Common myeloid progenitor, CD34-positive (primary cell): ENCODE measurements around the gene TBC1D22A.
A peak's percentile ranks its signal among the peaks of the same experiment; 100 is the strongest.

Experiments used
- CTCF ChIA-PET: fragments of 350-600 bp; sonication (Branson Sonifier 250); formaldehyde crosslinking; loops from one replicate; lab custom pipeline; 2021; ENCODE audit warnings: antibody characterized with exemption; lab: Charles Lee
- POLR2A ChIA-PET: fragments of 350-600 bp; sonication (Branson Sonifier 250); formaldehyde crosslinking; loops from one replicate; lab custom pipeline; 2021; ENCODE audit warnings: antibody characterized with exemption; lab: Charles Lee
- DNase-seq, 3 donors: peaks; one replicate each; pipeline versions ENCODE4 v3.0.0 to v3.0.0-alpha.2; 2013
- H3K27ac ChIP-seq, 2 experiments: 1 replicate in 1 of 2; 2 replicates in 1 of 2; pipeline ENCODE4 v1.7.0; 2013; ENCODE audit warnings: inconsistent platforms in 2 of 2, low read length in 2 of 2, mild to moderate bottlenecking in 2 of 2, low read depth in 1 of 2, moderate library complexity in 1 of 2; ENCODE audit not compliant: severe bottlenecking in 2 of 2, insufficient read depth in 1 of 2, poor library complexity in 1 of 2
- H3K27me3 ChIP-seq, 5 experiments: replicated peaks in 2 of 5; 1 replicate in 3 of 5; 2 replicates in 2 of 5; pipeline versions ENCODE4 v1.6.1 to v1.7.0; 2013; ENCODE audit warnings: low read length in 4 of 5, mild to moderate bottlenecking in 2 of 5, moderate library complexity in 2 of 5, inconsistent platforms in 1 of 5; ENCODE audit not compliant: insufficient read depth in 5 of 5, control insufficient read depth in 4 of 5
- H3K36me3 ChIP-seq, 4 experiments: 1 replicate in 2 of 4; 2 replicates in 2 of 4; pipeline versions ENCODE4 v1.6.1 to v1.7.0; 2013; ENCODE audit warnings: low read length in 3 of 4, control low read depth in 1 of 4, mild to moderate bottlenecking in 1 of 4; ENCODE audit not compliant: control insufficient read depth in 4 of 4, insufficient read depth in 4 of 4
- H3K4me1 ChIP-seq, 4 experiments: 1 replicate in 3 of 4; 2 replicates in 1 of 4; pipeline versions ENCODE4 v1.6.1 to v1.7.1; 2013; ENCODE audit warnings: low read length in 3 of 4, mild to moderate bottlenecking in 3 of 4, control low read depth in 1 of 4, inconsistent platforms in 1 of 4, moderate library complexity in 1 of 4; ENCODE audit not compliant: control insufficient read depth in 4 of 4, insufficient read depth in 4 of 4; ENCODE audit errors: control extremely low read depth in 1 of 4
- H3K4me3 ChIP-seq, 7 experiments: 1 replicate in 4 of 7; 2 replicates in 3 of 7; pipeline versions ENCODE4 v1.5.1 to v1.7.0; 2013; ENCODE audit warnings: mild to moderate bottlenecking in 7 of 7, low read length in 6 of 7, moderate library complexity in 6 of 7, inconsistent platforms in 2 of 7, low read depth in 2 of 7, control low read depth in 1 of 7; ENCODE audit not compliant: insufficient read depth in 4 of 7, control insufficient read depth in 1 of 7; ENCODE audit errors: extremely low read depth in 1 of 7
- H3K9me3 ChIP-seq, 5 experiments: 1 replicate in 4 of 5; 2 replicates in 1 of 5; pipeline versions ENCODE4 v1.6.1 to v1.7.1; 2013; ENCODE audit warnings: low read length in 4 of 5, mild to moderate bottlenecking in 2 of 5, inconsistent platforms in 1 of 5, low read depth in 1 of 5, moderate library complexity in 1 of 5; ENCODE audit not compliant: control insufficient read depth in 4 of 5, insufficient read depth in 2 of 5; ENCODE audit errors: control extremely low read depth in 1 of 5
- WGBS: methylation state at CpG from one replicate; pipeline ENCODE4 v1.1.5; 2013; ENCODE audit not compliant: insufficient coverage; 5-methylcytosine and 5-hydroxymethylcytosine counted together

Gene TBC1D22A

DNA sequence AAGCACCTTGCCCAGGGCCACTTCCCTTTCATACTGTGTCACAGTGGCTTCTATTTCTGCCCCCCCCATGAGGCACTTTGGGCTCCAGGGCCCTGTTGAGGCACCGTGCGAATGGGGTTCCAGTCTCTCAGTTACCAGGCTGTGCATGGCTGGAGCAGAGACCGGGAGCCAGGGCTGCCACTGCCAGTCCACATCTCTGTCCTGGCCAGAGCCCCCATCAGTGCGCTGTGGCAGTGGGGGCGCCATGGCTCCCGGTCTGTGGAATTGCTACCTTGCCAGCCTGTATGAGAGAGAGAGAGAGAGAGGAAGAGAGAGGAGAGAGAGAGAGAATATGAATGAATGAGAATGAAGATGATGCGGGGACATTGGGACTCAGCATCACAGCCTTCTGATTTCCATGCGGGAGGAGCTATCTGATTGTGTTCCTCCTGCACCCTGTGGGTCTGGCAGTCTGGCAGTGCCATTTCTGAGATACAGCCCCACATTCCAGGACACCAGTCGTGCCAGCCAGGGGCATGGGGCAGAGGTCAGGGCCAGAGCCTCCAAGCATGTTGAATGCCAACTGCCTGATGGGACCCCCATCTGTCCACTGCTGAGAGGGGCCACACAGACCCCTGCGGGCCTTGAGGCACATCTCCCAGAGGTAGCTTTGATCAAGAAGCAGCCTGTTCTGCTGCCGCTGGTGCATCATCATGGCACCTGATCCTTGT, 279.8 kb downstream of the TBC1D22A start:
- DNase-seq = no peak
- WGBS = 97% methylated on average over 9 of the region's 11 CpGs
- CTCF ChIA-PET = no interaction called here
- H3K27me3 ChIP-seq = no peaks in the 10 kb centered on the region
- POLR2A ChIA-PET = no interaction called here
- H3K9me3 ChIP-seq = no peaks in the 10 kb centered on the region
- H3K27ac ChIP-seq = no peak overlapping the region
- H3K4me3 ChIP-seq = no peak overlapping the region
- H3K36me3 ChIP-seq = peaks cover 0 to 9% (median 8%) of the 10 kb centered on the region in 4 experiments
- peaks cover 0 to 17% (median 11%) of the 10 kb centered on the region in 4 experiments for H3K4me1 ChIP-seq

DNA sequence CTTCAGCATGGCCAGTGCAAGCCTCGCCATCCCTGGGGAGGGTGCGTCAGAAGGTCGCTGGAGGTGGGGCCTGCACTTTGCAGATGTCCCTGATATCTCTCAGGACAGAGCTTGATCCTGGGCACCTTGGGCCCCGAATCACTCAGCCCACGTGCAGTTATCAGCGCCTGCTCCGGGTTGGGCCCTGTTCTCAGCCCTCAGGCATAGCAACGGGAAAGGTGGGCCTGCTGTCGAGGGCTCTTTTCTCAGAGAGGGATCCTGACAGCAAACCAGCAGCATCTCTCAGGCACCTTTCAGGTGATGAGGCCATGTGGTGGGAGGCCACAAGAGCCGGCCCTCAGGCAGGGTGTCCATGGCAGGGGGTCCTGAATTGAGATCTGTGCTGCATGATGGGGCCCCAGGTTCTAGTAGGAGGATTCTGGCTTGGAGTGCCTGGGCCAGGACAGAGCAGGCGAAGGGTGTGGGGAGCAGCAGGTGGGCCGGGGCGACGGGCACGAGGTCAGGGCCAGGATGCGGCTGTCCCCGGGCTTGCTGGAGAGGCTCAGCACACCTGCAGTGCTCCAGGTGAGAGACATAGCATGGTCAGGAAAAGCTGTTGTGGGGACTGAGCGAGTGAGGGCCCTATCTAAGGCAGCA, 280.5 kb downstream of the TBC1D22A start:
- peaks cover 0 to 18% (median 12%) of the 10 kb centered on the region in 4 experiments for H3K4me1 ChIP-seq
- H3K27ac ChIP-seq = no peak overlapping the region
- CTCF ChIA-PET = no interaction called here
- no peaks in the 10 kb centered on the region for H3K9me3 ChIP-seq
- peaks cover 0 to 9% (median 6%) of the 10 kb centered on the region in 4 experiments for H3K36me3 ChIP-seq
- no peaks in the 10 kb centered on the region for H3K27me3 ChIP-seq
- POLR2A ChIA-PET = no interaction called here
- DNase-seq = no peak
- WGBS = 98% methylated on average over 18 of the region's 18 CpGs
- H3K4me3 ChIP-seq = no peak overlapping the region

DNA sequence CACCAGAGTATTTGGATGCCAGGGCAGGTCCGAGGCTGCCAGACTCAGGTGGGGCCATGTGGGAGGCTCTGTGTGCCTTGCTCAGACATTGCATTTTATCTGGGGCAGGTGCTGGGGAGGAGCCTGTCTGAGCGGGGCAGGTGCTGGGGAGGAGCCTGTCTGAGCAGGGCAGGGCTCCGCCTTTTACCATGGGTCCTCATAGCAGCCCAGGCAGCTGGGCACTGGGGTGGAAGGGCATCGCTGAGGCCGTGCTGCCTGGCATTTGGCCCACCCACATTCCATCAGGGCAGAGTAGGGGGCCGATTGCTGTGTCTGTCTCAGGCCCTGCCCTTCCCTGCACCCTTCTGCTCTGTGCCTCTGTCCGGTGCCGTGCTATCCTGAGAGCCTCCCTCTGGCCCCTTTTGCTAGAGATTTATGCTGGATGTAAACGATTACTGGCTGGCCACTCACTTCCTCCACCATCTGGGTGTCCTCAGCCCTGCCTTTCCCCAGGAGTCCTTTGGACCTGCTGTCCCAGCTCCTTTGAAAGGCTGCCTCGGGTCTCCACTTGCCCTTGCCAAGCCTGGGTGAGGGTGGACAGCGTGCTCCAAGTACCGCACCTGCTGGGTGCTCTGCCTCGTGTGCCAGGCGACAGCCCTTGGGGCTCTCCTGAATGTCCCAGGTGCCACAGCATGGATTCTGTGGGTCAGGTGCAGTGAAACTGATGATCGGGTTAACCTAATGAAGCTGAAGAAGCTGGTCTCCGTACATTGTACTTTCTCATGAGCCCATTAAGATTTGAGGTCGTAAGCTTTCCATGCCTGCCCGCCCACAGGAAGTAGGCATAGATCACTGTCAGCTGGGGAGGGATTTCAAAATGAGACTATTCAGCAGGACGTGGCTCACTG, 281.6 kb downstream of the TBC1D22A start:
- WGBS = 59% methylated on average over 18 of the region's 19 CpGs
- Histone ChIP-seq H3K4me3 (no peak overlapping the region), H3K4me1 (peaks cover 0 to 29% (median 18%) of the 10 kb centered on the region in 4 experiments), H3K9me3 (no peaks in the 10 kb centered on the region), H3K27ac (no peak overlapping the region), H3K27me3 (no peaks in the 10 kb centered on the region), H3K36me3 (peaks cover 0 to 2% (median 0%) of the 10 kb centered on the region in 4 experiments)
- ChIA-PET POLR2A (no interaction called here), CTCF (interaction anchor here (1.1 kb wide), 1 partner anchor 31 kb away, joined by 3 read pairs; no protein-coding TSS in a partner anchor)
- DNase-seq = peak; percentile 6 to 55 (median 47)

DNA sequence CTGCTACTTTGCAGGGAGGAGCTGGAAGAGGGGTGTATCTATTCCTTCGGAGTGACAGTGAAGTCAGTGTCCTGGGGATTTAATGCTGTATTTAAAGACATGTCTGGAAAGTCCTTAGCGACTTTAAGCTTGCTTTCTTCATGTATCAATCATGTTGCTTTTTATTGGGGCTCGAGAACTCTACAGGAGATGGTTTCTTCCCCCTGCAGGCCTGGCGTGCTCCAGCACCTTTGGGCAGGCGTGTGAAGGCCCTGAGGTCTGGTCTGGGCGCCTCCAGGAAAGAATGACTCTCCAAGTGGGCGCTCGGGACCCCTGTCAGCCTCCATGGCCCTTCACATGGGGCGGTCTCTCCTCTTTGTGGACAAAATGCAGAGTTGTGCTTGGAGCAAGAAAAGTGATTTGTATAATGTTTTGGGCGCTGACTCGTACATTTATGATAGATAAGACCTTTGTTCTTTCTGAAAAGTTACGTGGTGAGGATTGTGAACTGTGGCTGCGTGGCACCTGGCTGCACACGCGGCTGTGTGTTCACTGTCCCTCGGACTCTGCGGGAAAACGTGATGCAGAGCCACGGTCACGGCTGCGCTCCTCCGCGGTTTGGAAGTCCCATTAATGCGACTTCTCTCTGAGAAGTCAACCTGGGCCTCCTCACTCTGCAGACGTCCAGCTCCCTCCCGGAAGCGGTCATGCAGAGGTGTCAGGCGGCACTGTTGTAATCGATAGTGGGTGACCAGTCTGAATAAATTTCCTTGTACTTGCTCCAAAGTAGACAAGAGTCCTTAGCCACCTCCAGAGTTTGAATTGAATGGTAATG, 282.5 kb downstream of the TBC1D22A start:
- CTCF ChIA-PET = interaction anchor here (1.1 kb wide), 1 partner anchor 32 kb away, joined by 3 read pairs; no protein-coding TSS in a partner anchor
- Histone ChIP-seq H3K9me3 (no peaks in the 10 kb centered on the region), H3K27ac (no peak overlapping the region), H3K36me3 (peaks cover 0 to 2% (median 0%) of the 10 kb centered on the region in 4 experiments), H3K27me3 (no peaks in the 10 kb centered on the region), H3K4me3 (no peak overlapping the region), H3K4me1 (peaks cover 0 to 37% (median 23%) of the 10 kb centered on the region in 4 experiments)
- 93% methylated on average over 28 of the region's 29 CpGs for WGBS
- DNase-seq = peak in 1 of 3 donors; percentile 2
- POLR2A ChIA-PET = no interaction called here

DNA sequence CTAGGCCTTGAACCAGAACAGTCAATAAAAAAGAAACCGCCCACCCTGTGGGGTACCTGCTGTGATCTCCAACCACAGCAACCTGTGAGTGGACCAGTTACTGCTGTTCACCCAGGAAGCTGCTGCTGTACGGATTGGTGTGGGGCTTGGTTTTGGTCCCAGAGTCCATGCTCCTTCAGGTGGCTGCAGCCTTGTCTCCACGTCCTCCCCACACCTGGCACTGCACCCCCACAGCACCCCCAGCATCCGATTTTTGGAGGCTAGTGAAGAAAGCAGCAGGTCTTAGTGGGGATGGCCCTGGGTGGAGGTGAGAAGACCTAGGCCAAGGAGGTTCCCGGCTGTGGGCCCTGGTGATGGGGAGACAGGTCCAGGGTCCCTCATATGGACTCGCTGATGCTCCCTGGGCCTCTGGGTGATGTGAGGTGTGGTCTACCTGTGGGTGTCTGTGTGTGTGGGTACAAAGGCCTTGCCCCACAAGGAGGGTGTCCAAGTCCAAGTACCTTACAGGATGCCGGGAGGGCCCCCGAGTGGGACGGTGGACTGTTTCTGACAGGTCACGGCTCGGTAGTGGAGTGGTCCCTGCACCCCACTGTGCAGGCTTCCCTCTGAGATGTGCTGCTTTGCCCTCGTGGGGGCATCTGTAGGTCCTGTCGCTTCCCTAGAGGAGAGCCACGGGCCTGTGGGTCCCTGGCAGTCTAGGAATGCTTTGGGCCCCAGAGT, 283.4 kb downstream of the TBC1D22A start:
- H3K27me3 ChIP-seq = no peaks in the 10 kb centered on the region
- ChIA-PET POLR2A (no interaction called here), CTCF (no interaction called here)
- DNase-seq = no peak
- H3K4me1 ChIP-seq = peaks cover 0 to 46% (median 23%) of the 10 kb centered on the region in 4 experiments
- WGBS = 99% methylated on average over 8 of the region's 14 CpGs
- no peaks in the 10 kb centered on the region for H3K9me3 ChIP-seq
- no peak overlapping the region for H3K4me3 ChIP-seq
- no peaks in the 10 kb centered on the region for H3K36me3 ChIP-seq
- H3K27ac ChIP-seq = no peak overlapping the region

DNA sequence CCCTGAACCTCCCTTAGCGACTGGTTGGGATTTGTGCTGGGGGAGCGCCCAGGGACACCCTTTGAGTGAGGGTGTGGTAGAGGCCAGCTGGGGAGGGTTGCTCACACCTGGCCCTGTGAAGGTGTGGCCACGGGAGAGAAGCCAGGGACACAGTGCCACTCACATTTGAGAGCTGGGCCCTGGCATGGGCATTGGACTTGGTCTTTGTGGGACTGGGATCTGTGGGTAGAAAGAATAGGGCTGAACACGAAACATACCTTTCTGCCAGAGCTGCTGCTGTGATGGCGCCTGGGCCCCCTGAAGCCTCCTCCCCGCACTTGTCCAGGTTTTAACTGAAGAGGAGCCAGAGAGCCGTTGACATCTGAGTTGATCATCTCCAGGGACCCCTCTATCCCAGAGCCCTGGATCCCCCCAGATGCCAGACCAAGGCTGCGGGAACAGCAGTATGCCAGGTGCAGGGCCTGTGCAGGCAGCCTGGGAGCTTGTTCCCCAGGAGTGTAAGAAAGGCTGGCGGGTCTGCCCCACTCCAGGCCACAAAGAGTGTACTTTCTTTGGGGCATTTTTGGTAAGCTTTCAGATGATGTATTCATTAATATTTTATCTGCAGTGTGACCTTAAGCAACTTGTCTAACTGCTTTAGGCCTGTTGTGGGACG, 284.1 kb downstream of the TBC1D22A start:
- Histone ChIP-seq H3K27me3 (no peaks in the 10 kb centered on the region), H3K27ac (no peak overlapping the region), H3K9me3 (no peaks in the 10 kb centered on the region), H3K36me3 (no peaks in the 10 kb centered on the region), H3K4me1 (peaks cover 0 to 46% (median 23%) of the 10 kb centered on the region in 4 experiments), H3K4me3 (no peak overlapping the region)
- ChIA-PET CTCF (no interaction called here), POLR2A (no interaction called here)
- WGBS = 98% methylated on average over 10 of the region's 10 CpGs
- no peak for DNase-seq
